Stimulated activated CD8-positive, alpha-beta memory T cell treated with anti-CD3 and anti-CD28 coated beads, Interleukin-15, amount 100 ng/mL, for 24 hours (primary cell): Measurements from ENCODE around the gene ZBTB43.
"Not testable (repeated sequence)": the region's sequence is repeated elsewhere in the genome, so short reads cannot be mapped to it uniquely, and the experiment has no call there.

ENCODE experiments used
- DNase-seq: peaks from one replicate; pipeline ENCODE4 v3.0.0-alpha.2; 2020; ENCODE audit warnings: low read depth

Gene ZBTB43

GRCh38 chr9:126804696-126805553, at the start of gene ZBTB43:
Gene ZBTB43 (plus strand): TSS chr9:126805040. CDS start chr9:126832510, 27,470 bp downstream.
- peak; percentile 98 for DNase-seq

GRCh38 chr9:126755317-126755875, 49.4 kb upstream of the ZBTB43 start:
- DNase-seq: no peak

- no peak for DNase-seq
Observed at GRCh38 chr9:126756238-126756637, 48.6 kb upstream of the ZBTB43 start.

GRCh38 chr9:126756876-126757415, 47.9 kb upstream of the ZBTB43 start:
- DNase-seq: no peak

- DNase-seq: no peak
Observed at GRCh38 chr9:126758916-126759585, 45.8 kb upstream of the ZBTB43 start.

GRCh38 chr9:126761274-126761673, 43.6 kb upstream of the ZBTB43 start:
- DNase-seq: no peak

GRCh38 chr9:126763130-126763764, 41.6 kb upstream of the ZBTB43 start:
- no peak for DNase-seq

- DNase-seq: no peak
Observed at GRCh38 chr9:126773004-126773607, 31.7 kb upstream of the ZBTB43 start.

GRCh38 chr9:126775926-126776325, 28.9 kb upstream of the ZBTB43 start:
- DNase-seq: no peak

- no peak for DNase-seq
Observed at GRCh38 chr9:126777733-126778132, 27.1 kb upstream of the ZBTB43 start.

GRCh38 chr9:126778141-126778540, 26.7 kb upstream of the ZBTB43 start:
- no peak for DNase-seq

- DNase-seq: not testable (repeated sequence)
Observed at GRCh38 chr9:126778696-126779095, 26.1 kb upstream of the ZBTB43 start.

GRCh38 chr9:126781186-126782052, 23.4 kb upstream of the ZBTB43 start:
- DNase-seq: peak; percentile 93

- DNase-seq: no peak
Observed at GRCh38 chr9:126782053-126782388, 22.8 kb upstream of the ZBTB43 start.

- no peak for DNase-seq
Observed at GRCh38 chr9:126783949-126784348, 20.9 kb upstream of the ZBTB43 start.

- DNase-seq: no peak
Observed at GRCh38 chr9:126784401-126784800, 20.4 kb upstream of the ZBTB43 start.

GRCh38 chr9:126784841-126785240, 20.0 kb upstream of the ZBTB43 start:
- not testable (repeated sequence) for DNase-seq

- no peak for DNase-seq
Observed at GRCh38 chr9:126788046-126788445, 16.8 kb upstream of the ZBTB43 start.

GRCh38 chr9:126788634-126789349, 16.0 kb upstream of the ZBTB43 start:
- DNase-seq: no peak

- DNase-seq: no peak
Observed at GRCh38 chr9:126790561-126790960, 14.3 kb upstream of the ZBTB43 start.
